Stimulated activated CD8-positive, alpha-beta memory T cell treated with anti-CD3 and anti-CD28 coated beads, Interleukin-15, amount 100 ng/mL, for 24 hours (primary cell): ENCODE data around the gene GLRX5.
A peak's percentile ranks its signal among the peaks of the same experiment; 100 is the strongest.

Experiments used
- DNase-seq: peaks from one replicate; pipeline ENCODE4 v3.0.0-alpha.2; 2020; ENCODE audit warnings: low read depth

The GLRX5 gene

DNA sequence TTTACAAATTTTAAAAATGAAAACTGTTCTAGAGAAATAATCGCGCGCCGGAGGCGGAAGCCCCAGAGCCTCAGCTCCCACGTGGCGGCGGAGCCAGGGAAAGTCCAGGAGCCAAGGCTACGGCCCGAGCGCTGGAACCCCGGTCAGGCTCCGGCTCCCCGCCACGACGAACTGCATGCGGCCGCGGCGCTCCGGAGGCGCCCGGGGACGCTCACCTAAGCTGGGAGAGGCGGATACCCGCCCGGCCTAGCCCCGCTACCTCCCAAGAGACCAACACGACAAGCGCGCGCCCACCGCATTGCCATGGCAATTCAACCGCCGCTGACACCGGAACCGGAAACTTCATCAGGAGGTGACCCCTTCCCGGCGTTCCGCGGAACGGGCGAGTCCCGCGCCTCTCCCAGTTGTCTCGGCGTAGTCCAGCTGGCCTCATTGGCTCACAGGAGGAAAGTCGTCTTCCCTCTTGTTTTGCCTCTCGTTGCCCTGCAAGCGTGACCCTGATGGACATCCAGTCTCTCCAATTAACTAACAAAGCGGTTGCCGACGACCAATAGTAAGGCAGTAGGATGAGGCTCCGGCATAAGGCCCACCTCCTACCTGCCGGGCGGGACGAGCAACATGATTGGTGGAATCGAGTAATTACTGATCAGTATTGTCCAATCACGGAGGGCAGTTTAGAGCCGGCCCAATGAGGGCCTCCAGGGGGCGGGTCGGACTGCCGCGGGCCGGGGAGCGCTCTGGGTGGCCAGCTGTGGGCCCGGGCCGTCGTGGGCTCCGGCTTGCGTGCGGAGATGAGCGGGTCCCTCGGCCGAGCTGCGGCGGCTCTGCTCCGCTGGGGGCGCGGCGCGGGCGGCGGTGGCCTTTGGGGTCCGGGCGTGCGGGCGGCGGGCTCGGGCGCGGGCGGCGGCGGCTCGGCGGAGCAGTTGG, at the start of gene GLRX5:
Gene GLRX5, plus strand, starts transcription at position 752 of the 927 bp plus-strand sequence. Its CDS starts 40 bp downstream, at position 792.
- peak; percentile 92 for DNase-seq

- no peak for DNase-seq
Measured at GRCh38 chr14:95485222-95485819, 49.5 kb upstream of the GLRX5 start.

GRCh38 chr14:95486875-95487668, 47.8 kb upstream of the GLRX5 start:
- no peak for DNase-seq

- DNase-seq = no peak
Measured at GRCh38 chr14:95487669-95488084, 47.2 kb upstream of the GLRX5 start.

DNA sequence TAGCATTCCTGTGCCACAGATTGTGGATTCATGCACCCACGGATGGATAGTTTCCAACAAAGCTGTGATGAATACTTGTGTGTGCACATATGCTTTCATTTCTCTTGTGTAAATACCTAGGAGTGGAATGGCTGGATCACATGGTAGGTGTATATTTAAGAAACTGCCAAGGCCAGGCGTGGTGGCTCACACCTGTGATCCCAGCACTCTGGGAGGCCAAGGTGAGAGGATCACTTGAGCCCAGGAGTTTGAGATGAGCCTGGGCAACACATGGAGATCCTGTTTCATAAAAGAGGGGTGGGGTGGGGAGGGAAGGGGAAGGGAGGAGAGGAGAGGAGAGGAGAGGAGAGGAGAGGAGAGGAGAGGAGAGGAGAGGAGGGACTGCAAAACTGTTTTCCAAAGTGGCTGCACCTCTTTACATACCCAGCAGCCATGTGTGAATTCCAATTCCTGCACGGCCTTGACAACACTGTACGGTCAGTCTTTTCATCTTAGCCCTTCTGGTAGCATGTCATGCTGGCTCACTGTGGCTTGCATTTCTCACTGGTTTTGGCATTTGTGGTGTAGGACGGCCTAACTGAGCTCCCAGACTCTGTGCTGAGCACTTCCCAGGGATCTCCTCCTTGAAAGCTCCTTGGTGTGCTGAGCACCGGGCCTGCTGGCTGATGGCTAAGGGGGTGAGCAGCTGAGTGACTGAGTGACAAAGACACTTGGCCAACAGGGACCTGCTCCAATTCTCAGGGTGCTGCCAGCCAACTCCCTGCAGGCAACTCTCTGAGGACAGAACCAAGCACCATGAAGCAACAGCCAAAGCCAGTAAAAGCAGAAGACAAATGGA, 46.3 kb upstream of the GLRX5 start:
- DNase-seq = no peak

GRCh38 chr14:95489214-95490137, 45.4 kb upstream of the GLRX5 start:
- no peak for DNase-seq

- DNase-seq = no peak
Measured at GRCh38 chr14:95490138-95490509, 44.7 kb upstream of the GLRX5 start.

DNA sequence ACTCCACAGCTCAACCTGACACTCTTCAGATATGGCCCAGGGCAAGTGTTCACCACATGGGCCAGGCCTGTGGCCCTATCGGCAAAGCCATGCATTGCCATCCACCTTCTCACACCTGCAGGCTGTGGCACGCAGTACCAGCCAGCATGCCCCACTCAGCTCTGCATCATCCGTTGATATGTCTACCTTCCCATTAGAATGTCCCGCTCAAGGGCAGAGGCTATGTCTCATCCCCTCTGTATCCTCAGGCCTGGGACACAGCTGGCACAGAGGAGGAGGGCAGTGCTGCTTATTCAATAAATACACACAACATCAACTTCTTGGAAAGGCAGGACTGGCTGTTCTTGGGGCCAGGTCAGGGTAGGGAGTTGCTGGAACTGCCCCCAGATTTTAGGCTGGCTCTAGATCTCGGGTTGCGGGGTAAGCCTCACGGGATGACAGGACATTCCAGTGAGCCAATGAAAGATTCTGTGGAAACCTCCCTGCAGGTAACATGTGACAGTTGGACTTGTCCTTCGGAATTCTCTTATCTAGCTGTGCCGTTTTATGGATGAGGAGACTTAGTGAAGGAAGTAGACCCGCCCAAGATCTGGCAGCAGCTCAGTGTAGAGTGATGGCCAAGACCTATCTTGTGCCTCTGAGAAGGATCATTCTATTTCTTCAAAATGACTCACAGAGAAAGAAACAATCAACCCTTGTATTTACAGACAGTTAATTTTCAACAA, 44.0 kb upstream of the GLRX5 start:
- DNase-seq = no peak

GRCh38 chr14:95491936-95492608, 42.8 kb upstream of the GLRX5 start:
- DNase-seq = no peak

GRCh38 chr14:95493503-95493902, 41.3 kb upstream of the GLRX5 start:
- DNase-seq = no peak

GRCh38 chr14:95493976-95494375, 40.9 kb upstream of the GLRX5 start:
- no peak for DNase-seq

- no peak for DNase-seq
Measured at GRCh38 chr14:95494456-95494855, 40.4 kb upstream of the GLRX5 start.

GRCh38 chr14:95495076-95495475, 39.8 kb upstream of the GLRX5 start:
- DNase-seq = no peak

DNA sequence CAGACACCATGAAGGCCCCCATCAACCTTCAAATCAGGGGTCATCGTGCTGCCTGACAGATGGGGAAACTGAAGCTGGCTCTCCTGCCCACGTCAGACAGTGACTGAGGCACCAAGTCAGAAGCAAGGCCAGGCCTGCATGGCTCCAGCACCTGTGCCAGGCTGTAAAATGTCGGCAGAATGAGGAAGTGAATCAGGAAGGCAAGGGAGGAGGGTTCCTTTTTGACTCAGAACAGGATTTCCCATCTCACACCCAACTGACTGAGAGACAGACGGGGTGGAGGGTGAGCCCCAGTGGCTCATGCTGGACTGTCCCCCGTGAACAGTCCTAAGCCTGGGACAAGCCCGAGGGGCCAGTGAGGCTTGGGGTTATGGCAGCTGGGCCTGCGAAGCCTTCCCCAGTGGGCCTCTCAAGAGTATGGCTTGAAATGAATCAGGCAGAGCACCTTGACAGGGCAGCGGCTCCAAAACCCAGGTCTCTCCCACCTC, 39.3 kb upstream of the GLRX5 start:
- DNase-seq = no peak

GRCh38 chr14:95496111-95496681, 38.7 kb upstream of the GLRX5 start:
- no peak for DNase-seq

DNA sequence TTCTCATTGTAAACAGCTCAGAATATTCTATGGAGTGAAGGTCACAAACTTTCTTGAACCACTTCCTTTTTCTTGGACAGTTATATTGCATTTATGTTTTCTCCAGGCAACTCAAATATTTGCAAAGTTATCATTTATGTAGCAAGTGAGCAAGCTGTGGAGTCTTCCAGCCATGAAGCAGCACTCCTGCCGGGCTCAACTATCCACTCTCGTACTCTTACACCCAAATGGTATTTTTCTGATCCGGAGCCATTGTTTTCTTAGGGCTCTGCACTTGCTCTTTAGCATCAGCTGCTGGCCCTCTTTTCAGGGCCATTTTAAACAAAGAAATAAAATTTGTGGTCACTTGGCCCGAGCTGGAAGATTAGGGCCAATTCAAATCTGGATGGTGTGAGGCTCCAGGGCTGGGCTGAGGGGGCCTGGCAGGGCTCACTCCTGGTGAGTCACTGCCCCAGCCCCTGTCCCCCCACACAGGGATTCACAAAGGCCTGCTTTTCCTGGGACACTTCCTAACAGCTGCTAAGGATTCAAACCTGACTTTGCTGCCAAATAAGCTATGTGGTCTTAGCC, 38.1 kb upstream of the GLRX5 start:
- no peak for DNase-seq

DNA sequence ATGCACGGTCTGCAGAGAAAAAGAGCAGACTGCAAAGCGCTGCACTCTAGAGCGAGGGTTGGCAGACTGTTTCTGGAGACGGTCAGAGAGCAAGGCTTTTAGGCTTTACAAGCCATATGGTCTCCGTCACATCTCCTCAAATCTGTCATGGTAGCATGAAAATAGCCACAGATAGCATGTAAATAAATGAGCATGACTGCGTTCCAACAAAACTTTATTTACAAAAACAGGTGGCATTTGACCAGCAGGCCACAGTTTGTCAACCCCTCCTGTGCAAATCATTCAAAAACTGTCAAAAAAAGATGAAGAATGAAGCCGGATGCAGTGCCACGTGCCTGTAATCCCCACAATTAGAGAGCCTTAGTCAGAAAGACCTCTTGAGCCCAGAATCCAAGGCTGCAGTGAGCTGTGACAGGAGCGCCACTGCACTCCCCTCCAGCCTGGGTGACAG, 37.3 kb upstream of the GLRX5 start:
- DNase-seq = no peak

- no peak for DNase-seq
Measured at GRCh38 chr14:95498622-95499353, 36.1 kb upstream of the GLRX5 start.
